ENCODE results near the gene TMEM35A. TPM values are rescaled to one million over a fixed set of nuclear protein-coding genes. Genes with fewer than 3 reads are reported as not detected.

TMEM35A gene
- total RNA-seq, 1 donor from 2014 or later, result 27.5 TPM

GRCh38 chrX:101079736-101080270 lies 1.1 kb downstream of the TMEM35A start:
- DNase-seq, result peak; percentile 9
- Mint-ChIP-seq H3K4me3 (ENCODE audit: unreplicated experiment) (peak overlapping the region; percentile 93), H3K27me3 (ENCODE audit: unreplicated experiment) (no peaks in the 10 kb centered on the region), H3K4me1 (ENCODE audit: low read depth, unreplicated experiment) (peaks cover 2% of the 10 kb centered on the region), H3K9me3 (ENCODE audit: unreplicated experiment) (no peaks in the 10 kb centered on the region), H3K36me3 (ENCODE audit: unreplicated experiment) (no peaks in the 10 kb centered on the region), H3K27ac (ENCODE audit: unreplicated experiment) (peak overlapping the region; percentile 85)
- TF ChIP-seq CTCF (IDR thresholded peaks at IDR 0.05; ENCODE audit: partially characterized antibody, unreplicated experiment), result no peak

- H3K27me3 Mint-ChIP-seq (ENCODE audit: unreplicated experiment), result no peaks in the 10 kb centered on the region
- TF ChIP-seq CTCF (IDR thresholded peaks at IDR 0.05; ENCODE audit: partially characterized antibody, unreplicated experiment), result no peak
- no peaks in the 10 kb centered on the region for H3K36me3 Mint-ChIP-seq (ENCODE audit: unreplicated experiment)
- H3K9me3 Mint-ChIP-seq (ENCODE audit: unreplicated experiment), result no peaks in the 10 kb centered on the region
- DNase-seq, result no peak
- peaks cover 2% of the 10 kb centered on the region for H3K4me1 Mint-ChIP-seq (ENCODE audit: low read depth, unreplicated experiment)
- H3K4me3 Mint-ChIP-seq (ENCODE audit: unreplicated experiment), result peak overlapping the region; percentile 93
- H3K27ac Mint-ChIP-seq (ENCODE audit: unreplicated experiment), result peak overlapping the region; percentile 22
Observed at GRCh38 chrX:101080326-101081124, 1.8 kb downstream of the TMEM35A start.

- H3K36me3 Mint-ChIP-seq (ENCODE audit: unreplicated experiment), result no peaks in the 10 kb centered on the region
- no peaks in the 10 kb centered on the region for H3K9me3 Mint-ChIP-seq (ENCODE audit: unreplicated experiment)
- no peak overlapping the region for H3K27ac Mint-ChIP-seq (ENCODE audit: unreplicated experiment)
- H3K27me3 Mint-ChIP-seq (ENCODE audit: unreplicated experiment), result no peaks in the 10 kb centered on the region
- no peak for TF ChIP-seq CTCF (IDR thresholded peaks at IDR 0.05; ENCODE audit: partially characterized antibody, unreplicated experiment)
- no peak for DNase-seq
- H3K4me3 Mint-ChIP-seq (ENCODE audit: unreplicated experiment), result no peak overlapping the region
- H3K4me1 Mint-ChIP-seq (ENCODE audit: low read depth, unreplicated experiment), result peaks cover 2% of the 10 kb centered on the region
Observed at GRCh38 chrX:101081231-101081630, 2.6 kb downstream of the TMEM35A start.

- H3K4me1 Mint-ChIP-seq (ENCODE audit: low read depth, unreplicated experiment), result no peaks in the 10 kb centered on the region
- H3K27me3 Mint-ChIP-seq (ENCODE audit: unreplicated experiment), result peaks cover 1% of the 10 kb centered on the region
- H3K4me3 Mint-ChIP-seq (ENCODE audit: unreplicated experiment), result no peak overlapping the region
- TF ChIP-seq CTCF (IDR thresholded peaks at IDR 0.05; ENCODE audit: partially characterized antibody, unreplicated experiment), result no peak
- no peaks in the 10 kb centered on the region for H3K36me3 Mint-ChIP-seq (ENCODE audit: unreplicated experiment)
- no peaks in the 10 kb centered on the region for H3K9me3 Mint-ChIP-seq (ENCODE audit: unreplicated experiment)
- no peak overlapping the region for H3K27ac Mint-ChIP-seq (ENCODE audit: unreplicated experiment)
- DNase-seq, result no peak
Observed at GRCh38 chrX:101091817-101092216, 13.1 kb downstream of the TMEM35A start.
